CD4-positive, alpha-beta memory T cell (primary cell): ENCODE data around the gene ST6GALNAC5. TPM values are rescaled to one million over a fixed set of nuclear protein-coding genes. Genes with fewer than 3 reads are reported as not detected.

Experiments used
- CTCF ChIA-PET: fragments of 350-600 bp; sonication (Branson Sonifier 250); formaldehyde crosslinking; loops from one replicate; lab custom pipeline; 2021; ENCODE audit warnings: inconsistent platforms; ENCODE audit not compliant: partially characterized antibody; lab: Charles Lee
- POLR2A ChIA-PET: fragments of 350-600 bp; sonication (Branson Sonifier 250); formaldehyde crosslinking; loops from one replicate; lab custom pipeline; 2021; ENCODE audit not compliant: partially characterized antibody; lab: Charles Lee
- DNase-seq, 5 donors: peaks; one replicate each; pipeline versions ENCODE4 v3.0.0 to v3.0.0-alpha.2; 2020 to 2022; ENCODE audit warnings: mixed read lengths in 1 of 5
- H3K27ac ChIP-seq: one replicate; pipeline ENCODE4 v1.7.0; 2013; ENCODE audit warnings: low read depth, low read length
- H3K27me3 ChIP-seq: 2 replicates; pipeline ENCODE4 v1.7.0; 2013; ENCODE audit warnings: mild to moderate bottlenecking, low read length, moderate library complexity; ENCODE audit not compliant: insufficient read depth
- H3K36me3 ChIP-seq: 2 replicates; pipeline ENCODE4 v1.7.0; 2013; ENCODE audit warnings: mild to moderate bottlenecking, low read length, moderate library complexity; ENCODE audit not compliant: insufficient read depth
- H3K4me1 ChIP-seq: 2 replicates; pipeline ENCODE4 v1.7.0; 2013; ENCODE audit warnings: mild to moderate bottlenecking, low read length, moderate library complexity; ENCODE audit not compliant: insufficient read depth
- H3K4me3 ChIP-seq, 2 donors: one replicate each; pipeline ENCODE4 v1.7.0; 2013; ENCODE audit warnings: low read length in 2 of 2, mild to moderate bottlenecking in 1 of 2
- H3K9me3 ChIP-seq, 2 donors: one replicate each; pipeline ENCODE4 v1.7.0; 2013; ENCODE audit warnings: low read length in 2 of 2, control low read depth in 1 of 2; ENCODE audit not compliant: control insufficient read depth in 1 of 2
- H3K27ac Mint-ChIP-seq, 7 donors: one replicate each; pipeline ENCODE4 v1.8.0; 2020 to 2021; ENCODE audit warnings: mixed read lengths in 7 of 7, mild to moderate bottlenecking in 6 of 7, inconsistent platforms in 3 of 7, moderate library complexity in 3 of 7
- H3K27me3 Mint-ChIP-seq, 2 donors: one replicate each; pipeline ENCODE4 v1.8.0; 2020 to 2021; ENCODE audit warnings: mixed read lengths in 2 of 2
- H3K36me3 Mint-ChIP-seq, 2 donors: one replicate each; pipeline ENCODE4 v1.8.0; 2020 to 2021; ENCODE audit warnings: mixed read lengths in 2 of 2, inconsistent platforms in 1 of 2, mild to moderate bottlenecking in 1 of 2
- H3K4me1 Mint-ChIP-seq, 4 donors: one replicate each; pipeline ENCODE4 v1.8.0; 2020 to 2021; ENCODE audit warnings: mixed read lengths in 4 of 4, mild to moderate bottlenecking in 1 of 4
- H3K4me3 Mint-ChIP-seq, 8 donors: one replicate each; pipeline ENCODE4 v1.8.0; 2020 to 2021; ENCODE audit warnings: mixed read lengths in 8 of 8, mild to moderate bottlenecking in 7 of 8, moderate library complexity in 6 of 8, inconsistent platforms in 3 of 8
- H3K9me3 Mint-ChIP-seq, 8 donors: one replicate each; pipeline ENCODE4 v1.8.0; 2020 to 2021; ENCODE audit warnings: mixed read lengths in 8 of 8, mild to moderate bottlenecking in 5 of 8, inconsistent platforms in 3 of 8, moderate library complexity in 1 of 8
- intact Hi-C: fragments of 100-400 bp; cut with micrococcal nuclease; formaldehyde crosslinking; loops from one replicate; pipeline ENCODE4 v1.15.1; 2023
- polyA plus RNA-seq, 2 donors: library from polyadenylated mRNA; unstranded; fragments of 300-500 nt; fragmentation: Illumina TruSeq; gene quantifications; one replicate each; pipeline ENCODE4 v1.2.3, GENCODE V29; 2021
- total RNA-seq, 2 experiments: library from RNA; stranded (reverse); gene quantifications; one replicate each; pipeline ENCODE4 v1.2.3, GENCODE V29; 2021

The ST6GALNAC5 gene
- total and polyA plus RNA-seq, 4 experiments from 2014 or later, result 0.10 TPM; not detected in 3

DNA sequence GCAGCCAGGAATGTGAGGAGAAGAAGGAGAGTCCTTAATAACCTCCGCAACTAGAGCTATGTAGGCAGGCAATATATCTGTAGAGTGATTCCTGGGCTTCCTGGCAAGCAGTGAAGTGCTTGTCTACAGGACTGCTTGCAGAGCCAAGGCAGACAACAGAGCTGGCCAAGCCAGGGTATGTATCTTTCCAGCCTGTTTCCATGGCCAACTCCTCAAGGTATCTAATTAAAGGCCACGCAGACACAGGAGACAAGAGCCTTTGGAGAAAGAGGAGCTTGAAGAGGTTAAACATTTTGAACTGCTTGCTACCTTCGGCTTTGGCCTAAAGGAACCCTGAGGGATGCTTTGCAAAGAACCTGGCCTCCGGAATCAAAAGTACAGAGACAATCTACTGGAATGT lies 214.6 kb downstream of the ST6GALNAC5 start:
- no peak for DNase-seq
- Histone ChIP-seq H3K36me3 (no peaks in the 10 kb centered on the region), H3K27me3 (no peaks in the 10 kb centered on the region), H3K27ac (no peak overlapping the region), H3K4me1 (no peaks in the 10 kb centered on the region), H3K9me3 (no peaks in the 10 kb centered on the region), H3K4me3 (no peak overlapping the region)
- no peak overlapping the region for H3K27ac Mint-ChIP-seq
- peaks cover 2 to 14% of the 10 kb centered on the region in 2 donors for H3K36me3 Mint-ChIP-seq
- H3K4me3 Mint-ChIP-seq, result no peak overlapping the region
- intact Hi-C loops, result no loop called here
- no peaks in the 10 kb centered on the region for H3K4me1 Mint-ChIP-seq
- peaks cover 2 to 5% of the 10 kb centered on the region in 2 donors for H3K27me3 Mint-ChIP-seq
- POLR2A ChIA-PET, result no interaction called here
- no peaks in the 10 kb centered on the region for H3K9me3 Mint-ChIP-seq
- CTCF ChIA-PET, result no interaction called here

GRCh38 chr1:77084457-77084856 lies 217.2 kb downstream of the ST6GALNAC5 start:
- no peak for DNase-seq
- H3K9me3 Mint-ChIP-seq, result no peaks in the 10 kb centered on the region
- intact Hi-C loops, result no loop called here
- no peaks in the 10 kb centered on the region for H3K36me3 ChIP-seq
- H3K27me3 Mint-ChIP-seq, result no peaks in the 10 kb centered on the region
- no peak overlapping the region for H3K4me3 ChIP-seq
- H3K27ac Mint-ChIP-seq, result no peak overlapping the region
- no peaks in the 10 kb centered on the region for H3K4me1 Mint-ChIP-seq
- no peaks in the 10 kb centered on the region for H3K4me1 ChIP-seq
- no peak overlapping the region for H3K27ac ChIP-seq
- no peaks in the 10 kb centered on the region for H3K27me3 ChIP-seq
- ChIA-PET POLR2A (no interaction called here), CTCF (no interaction called here)
- H3K4me3 Mint-ChIP-seq, result no peak overlapping the region
- H3K36me3 Mint-ChIP-seq, result peaks cover 4 to 20% of the 10 kb centered on the region in 2 donors
- H3K9me3 ChIP-seq, result no peaks in the 10 kb centered on the region

GRCh38 chr1:77085109-77085508 lies 217.8 kb downstream of the ST6GALNAC5 start:
- H3K4me1 Mint-ChIP-seq, result no peaks in the 10 kb centered on the region
- Histone ChIP-seq H3K36me3 (no peaks in the 10 kb centered on the region), H3K4me3 (no peak overlapping the region), H3K9me3 (no peaks in the 10 kb centered on the region), H3K27ac (no peak overlapping the region), H3K4me1 (no peaks in the 10 kb centered on the region), H3K27me3 (no peaks in the 10 kb centered on the region)
- H3K27me3 Mint-ChIP-seq, result no peaks in the 10 kb centered on the region
- H3K4me3 Mint-ChIP-seq, result no peak overlapping the region
- H3K27ac Mint-ChIP-seq, result no peak overlapping the region
- CTCF ChIA-PET, result no interaction called here
- DNase-seq, result no peak
- POLR2A ChIA-PET, result no interaction called here
- no peaks in the 10 kb centered on the region for H3K9me3 Mint-ChIP-seq
- H3K36me3 Mint-ChIP-seq, result peaks cover 4 to 20% of the 10 kb centered on the region in 2 donors
- intact Hi-C loops, result no loop called here

DNA sequence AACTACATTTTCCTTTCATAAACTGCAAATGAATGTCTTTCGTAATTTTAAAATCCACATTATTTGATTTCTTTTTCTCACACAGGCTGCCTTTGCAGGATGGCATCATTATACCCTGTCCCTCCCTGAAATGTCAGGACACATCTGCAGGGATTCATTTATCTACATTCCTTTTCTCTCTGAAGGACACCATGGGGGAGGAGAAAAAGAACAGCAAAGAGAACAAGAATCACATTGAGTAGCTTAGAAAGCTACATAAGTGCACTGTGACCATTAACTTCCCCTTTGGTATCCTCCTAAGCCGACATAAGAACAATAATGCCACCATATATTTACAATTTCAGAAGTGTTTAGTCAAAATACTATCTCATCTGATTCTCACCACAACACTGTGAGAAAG lies 222.5 kb downstream of the ST6GALNAC5 start:
- H3K4me3 Mint-ChIP-seq, result no peak overlapping the region
- H3K27me3 ChIP-seq, result no peaks in the 10 kb centered on the region
- no peaks in the 10 kb centered on the region for H3K27me3 Mint-ChIP-seq
- intact Hi-C loops, result no loop called here
- ChIA-PET POLR2A (no interaction called here), CTCF (no interaction called here)
- H3K36me3 ChIP-seq, result no peaks in the 10 kb centered on the region
- no peaks in the 10 kb centered on the region for H3K9me3 Mint-ChIP-seq
- H3K4me1 ChIP-seq, result no peaks in the 10 kb centered on the region
- H3K4me1 Mint-ChIP-seq, result no peaks in the 10 kb centered on the region
- peaks cover 8 to 29% of the 10 kb centered on the region in 2 donors for H3K36me3 Mint-ChIP-seq
- DNase-seq, result no peak
- no peaks in the 10 kb centered on the region for H3K9me3 ChIP-seq
- H3K27ac Mint-ChIP-seq, result no peak overlapping the region
- H3K4me3 ChIP-seq, result no peak overlapping the region
- H3K27ac ChIP-seq, result no peak overlapping the region

DNA sequence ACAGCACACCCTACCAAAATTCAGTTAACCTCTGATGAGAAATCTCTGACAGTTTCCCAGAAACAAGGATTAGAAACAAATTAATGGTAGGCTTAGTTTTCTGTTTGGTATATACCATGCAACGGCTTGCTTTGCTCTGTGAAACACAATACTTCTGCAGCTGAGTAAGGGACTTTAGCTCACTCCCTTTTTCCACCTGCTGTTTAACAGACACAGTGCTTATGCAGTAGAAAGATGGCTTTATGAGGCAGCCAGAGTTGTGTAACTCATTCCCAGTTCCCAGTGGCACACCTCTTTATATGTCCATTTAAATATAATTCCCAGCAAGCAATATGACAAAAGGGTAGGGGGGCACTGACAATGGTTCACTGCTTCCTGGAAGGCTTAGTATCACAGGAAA lies 228.0 kb downstream of the ST6GALNAC5 start:
- no peak for DNase-seq
- Histone ChIP-seq H3K4me1 (no peaks in the 10 kb centered on the region), H3K4me3 (no peak overlapping the region), H3K27ac (no peak overlapping the region), H3K27me3 (no peaks in the 10 kb centered on the region), H3K9me3 (no peaks in the 10 kb centered on the region), H3K36me3 (no peaks in the 10 kb centered on the region)
- no peaks in the 10 kb centered on the region for H3K27me3 Mint-ChIP-seq
- ChIA-PET CTCF (no interaction called here), POLR2A (no interaction called here)
- intact Hi-C loops, result no loop called here
- H3K4me3 Mint-ChIP-seq, result no peak overlapping the region
- H3K9me3 Mint-ChIP-seq, result peaks cover 0 to 6% (median 0%) of the 10 kb centered on the region in 8 donors
- no peaks in the 10 kb centered on the region for H3K4me1 Mint-ChIP-seq
- no peak overlapping the region for H3K27ac Mint-ChIP-seq
- H3K36me3 Mint-ChIP-seq, result peaks cover 10 to 25% of the 10 kb centered on the region in 2 donors

DNA sequence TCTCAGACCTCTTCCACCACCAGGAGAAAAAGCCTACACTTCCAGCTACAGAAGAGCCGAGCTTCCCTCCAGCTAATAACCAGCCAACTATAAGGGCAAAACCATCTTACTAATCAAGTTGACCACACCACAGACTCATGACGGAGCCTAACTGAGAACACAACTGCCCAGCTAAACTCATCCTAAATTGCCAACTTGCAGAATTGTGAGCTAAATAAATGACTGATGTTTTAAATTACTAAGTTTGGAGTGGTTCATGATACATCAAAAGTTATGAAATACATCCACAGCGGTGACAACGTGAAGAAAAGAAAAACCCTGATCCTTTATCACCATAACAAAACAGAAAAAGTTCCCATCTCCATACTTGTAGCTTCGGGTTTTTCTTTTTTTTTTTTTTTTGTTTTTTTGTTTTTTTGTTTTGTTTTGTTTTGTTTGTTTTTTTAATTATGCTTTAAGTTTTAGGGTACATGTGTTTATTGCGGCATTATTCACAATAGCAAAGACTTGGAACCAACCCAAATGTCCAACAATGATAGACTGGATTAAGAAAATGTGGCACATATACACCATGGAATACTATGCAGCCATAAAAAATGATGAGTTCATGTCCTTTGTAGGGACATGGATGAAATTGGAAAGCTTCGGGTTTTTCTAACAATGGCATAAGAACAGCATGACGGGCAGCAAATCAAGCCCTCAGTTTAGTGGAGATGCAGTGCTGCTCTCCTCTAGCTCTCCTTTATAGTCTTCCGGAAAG lies 229.4 kb downstream of the ST6GALNAC5 start:
- Mint-ChIP-seq H3K4me3 (no peak overlapping the region), H3K4me1 (no peaks in the 10 kb centered on the region), H3K9me3 (peaks cover 0 to 6% (median 0%) of the 10 kb centered on the region in 8 donors), H3K27me3 (no peaks in the 10 kb centered on the region), H3K27ac (peak overlapping the region in 1 of 7 donors; percentile 13), H3K36me3 (peaks cover 8 to 20% of the 10 kb centered on the region in 2 donors)
- H3K4me1 ChIP-seq, result no peaks in the 10 kb centered on the region
- no peaks in the 10 kb centered on the region for H3K27me3 ChIP-seq
- DNase-seq, result no peak
- H3K9me3 ChIP-seq, result no peaks in the 10 kb centered on the region
- ChIA-PET POLR2A (no interaction called here), CTCF (interaction anchor here (0.6 to 1.0 kb wide), 2 partner anchors 10 to 945 kb away, joined by 3 read pairs; no protein-coding TSS in a partner anchor)
- no peaks in the 10 kb centered on the region for H3K36me3 ChIP-seq
- no peak overlapping the region for H3K4me3 ChIP-seq
- intact Hi-C loops, result no loop called here
- no peak overlapping the region for H3K27ac ChIP-seq

- H3K27ac Mint-ChIP-seq, result no peak overlapping the region
- H3K36me3 Mint-ChIP-seq, result peaks cover 6 to 47% of the 10 kb centered on the region in 2 donors
Observed at GRCh38 chr1:77100875-77101274, 233.6 kb downstream of the ST6GALNAC5 start.

More at GRCh38 chr1:77100875-77101274, 233.6 kb downstream of the ST6GALNAC5 start:
- peaks cover 0 to 6% (median 0%) of the 10 kb centered on the region in 8 donors for H3K9me3 Mint-ChIP-seq
- DNase-seq, result no peak
- no peaks in the 10 kb centered on the region for H3K9me3 ChIP-seq
- no peaks in the 10 kb centered on the region for H3K36me3 ChIP-seq
- CTCF ChIA-PET, result no interaction called here
- H3K4me3 Mint-ChIP-seq, result no peak overlapping the region
- H3K4me1 ChIP-seq, result no peaks in the 10 kb centered on the region
- no peak overlapping the region for H3K27ac ChIP-seq
- no peaks in the 10 kb centered on the region for H3K4me1 Mint-ChIP-seq
- intact Hi-C loops, result no loop called here
- no peak overlapping the region for H3K4me3 ChIP-seq
- POLR2A ChIA-PET, result no interaction called here
- no peaks in the 10 kb centered on the region for H3K27me3 Mint-ChIP-seq
- H3K27me3 ChIP-seq, result no peaks in the 10 kb centered on the region
